Measurements from ENCODE around the gene PLCB2. TPM values are rescaled to one million over a fixed set of nuclear protein-coding genes. Genes with fewer than 3 reads are reported as not detected.

The PLCB2 gene
- polyA plus RNA-seq, 1 donor (not counting 4 experiments of a cell fraction or from before 2014, with no cell fraction given), result 0.73 TPM

DNA sequence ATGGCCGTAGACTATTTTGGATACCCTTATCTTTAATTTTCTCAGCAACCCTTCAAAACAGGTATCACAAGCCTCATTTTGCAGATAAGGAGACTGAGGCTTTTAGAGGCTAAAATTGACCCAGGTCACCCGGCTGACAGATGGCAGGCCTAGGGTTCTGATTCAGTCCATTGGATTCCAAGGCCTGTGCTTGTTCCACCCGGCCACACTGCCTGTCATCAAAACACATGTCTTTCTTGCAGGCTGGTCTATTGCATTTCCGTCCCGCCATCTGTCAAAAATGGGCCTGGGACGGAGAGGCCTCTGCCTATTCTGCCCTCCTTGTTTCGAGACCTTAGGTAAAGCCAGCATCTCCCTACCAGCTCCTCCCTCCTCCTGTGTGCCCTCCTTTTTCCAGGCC, 23.9 kb upstream of the PLCB2 start:
- no peak for FAIRE-seq
- no peak overlapping the region for H3K4me3 ChIP-seq (ENCODE audit: control insufficient read depth in 2 of 3, extremely low read depth in 1 of 3, insufficient read depth in 2 of 3, low read depth in 1 of 3, low read length in 3 of 3)
- dilution Hi-C loops (cut with MboI; ENCODE audit: extremely low pct_ligation_motif_present, low sequenced_read_pairs), result no loop called here

DNA sequence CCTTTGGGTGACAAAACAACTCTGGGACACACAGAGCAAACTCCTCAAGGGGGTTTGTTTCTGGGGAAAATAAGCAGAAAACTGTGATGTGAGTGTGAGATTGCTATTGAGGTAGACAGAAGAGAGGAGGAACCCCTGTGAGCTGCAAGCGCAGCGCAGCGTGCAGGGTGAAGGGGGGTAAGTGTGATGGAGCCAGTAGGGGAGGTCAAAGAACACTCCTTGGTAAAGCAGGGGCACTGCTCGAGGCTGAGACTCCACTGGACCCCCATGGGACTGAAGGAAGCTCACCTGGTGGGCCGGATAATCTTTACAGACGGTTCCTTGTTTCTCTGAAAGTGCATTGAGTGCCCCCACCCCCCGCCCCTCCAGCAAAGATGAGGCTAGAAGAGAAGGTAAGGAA, 23.3 kb upstream of the PLCB2 start:
- H2AFZ ChIP-seq (ENCODE audit: control insufficient read depth, low read length), result no peak overlapping the region
- no peak for TF ChIP-seq EZH2 (IDR thresholded peaks at IDR 0.05; ENCODE audit: low read length)
- TF ChIP-seq, protein P1, sequence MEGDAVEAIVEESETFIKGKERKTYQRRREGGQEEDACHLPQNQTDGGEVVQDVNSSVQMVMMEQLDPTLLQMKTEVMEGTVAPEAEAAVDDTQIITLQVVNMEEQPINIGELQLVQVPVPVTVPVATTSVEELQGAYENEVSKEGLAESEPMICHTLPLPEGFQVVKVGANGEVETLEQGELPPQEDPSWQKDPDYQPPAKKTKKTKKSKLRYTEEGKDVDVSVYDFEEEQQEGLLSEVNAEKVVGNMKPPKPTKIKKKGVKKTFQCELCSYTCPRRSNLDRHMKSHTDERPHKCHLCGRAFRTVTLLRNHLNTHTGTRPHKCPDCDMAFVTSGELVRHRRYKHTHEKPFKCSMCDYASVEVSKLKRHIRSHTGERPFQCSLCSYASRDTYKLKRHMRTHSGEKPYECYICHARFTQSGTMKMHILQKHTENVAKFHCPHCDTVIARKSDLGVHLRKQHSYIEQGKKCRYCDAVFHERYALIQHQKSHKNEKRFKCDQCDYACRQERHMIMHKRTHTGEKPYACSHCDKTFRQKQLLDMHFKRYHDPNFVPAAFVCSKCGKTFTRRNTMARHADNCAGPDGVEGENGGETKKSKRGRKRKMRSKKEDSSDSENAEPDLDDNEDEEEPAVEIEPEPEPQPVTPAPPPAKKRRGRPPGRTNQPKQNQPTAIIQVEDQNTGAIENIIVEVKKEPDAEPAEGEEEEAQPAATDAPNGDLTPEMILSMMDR (optimal IDR thresholded peaks at IDR 0.05 in 1 of 3, IDR thresholded peaks at IDR 0.05 in 1 of 3, conservative IDR thresholded peaks at IDR 0.05 in 1 of 3; ENCODE audit: extremely low read depth in 1 of 3, insufficient read depth in 2 of 3, low read length in 3 of 3), result no peak
- H3K9ac ChIP-seq (ENCODE audit: control insufficient read depth, extremely low read depth, insufficient read depth, low read length), result no peak overlapping the region
- H3K4me3 ChIP-seq (ENCODE audit: control insufficient read depth in 2 of 3, extremely low read depth in 1 of 3, insufficient read depth in 2 of 3, low read depth in 1 of 3, low read length in 3 of 3), result no peak overlapping the region
- DNase-seq (ENCODE audit: low read depth, low spot score), result no peak
- H3K27me3 ChIP-seq (ENCODE audit: control insufficient read depth, extremely low read depth, insufficient read depth, low read length), result no peaks in the 10 kb centered on the region
- H3K27ac ChIP-seq (ENCODE audit: control insufficient read depth, insufficient read depth, low read length), result no peak overlapping the region
- H4K20me1 ChIP-seq (ENCODE audit: control insufficient read depth, extremely low read depth, insufficient read depth, low read length), result no peaks in the 10 kb centered on the region
- H3K9me3 ChIP-seq (ENCODE audit: control insufficient read depth, low read depth, low read length), result no peaks in the 10 kb centered on the region
- H3K9me1 ChIP-seq (ENCODE audit: control insufficient read depth, extremely low read depth, insufficient read depth, low read length), result peaks cover 4% of the 10 kb centered on the region
- peaks cover 19 to 21% of the 10 kb centered on the region in 2 experiments for H3K36me3 ChIP-seq (ENCODE audit: control insufficient read depth in 2 of 2, extremely low read depth in 1 of 2, insufficient read depth in 2 of 2, low read length in 2 of 2)
- dilution Hi-C loops (cut with MboI; ENCODE audit: extremely low pct_ligation_motif_present, low sequenced_read_pairs), result no loop called here
- FAIRE-seq, result no peak
- no peak overlapping the region for H3K4me2 ChIP-seq (ENCODE audit: control insufficient read depth, extremely low read depth, insufficient read depth, low read depth, low read length)
- peaks cover 43% of the 10 kb centered on the region for H3K4me1 ChIP-seq (ENCODE audit: control insufficient read depth, extremely low read depth, insufficient read depth, low read length)
- H3K79me2 ChIP-seq (ENCODE audit: control insufficient read depth, insufficient read depth, low read length), result peaks cover 5% of the 10 kb centered on the region

More for the DNA sequence above, 23.9 kb upstream of the PLCB2 start:
- no peak for TF ChIP-seq EZH2 (IDR thresholded peaks at IDR 0.05; ENCODE audit: low read length)
- Histone ChIP-seq H3K4me1 (ENCODE audit: control insufficient read depth, extremely low read depth, insufficient read depth, low read length) (peaks cover 48% of the 10 kb centered on the region), H3K27ac (ENCODE audit: control insufficient read depth, insufficient read depth, low read length) (no peak overlapping the region), H3K36me3 (ENCODE audit: control insufficient read depth in 2 of 2, extremely low read depth in 1 of 2, insufficient read depth in 2 of 2, low read length in 2 of 2) (peaks cover 21 to 26% of the 10 kb centered on the region in 2 experiments), H2AFZ (ENCODE audit: control insufficient read depth, low read length) (no peak overlapping the region), H3K9me1 (ENCODE audit: control insufficient read depth, extremely low read depth, insufficient read depth, low read length) (peaks cover 4% of the 10 kb centered on the region), H3K27me3 (ENCODE audit: control insufficient read depth, extremely low read depth, insufficient read depth, low read length) (no peaks in the 10 kb centered on the region), H3K79me2 (ENCODE audit: control insufficient read depth, insufficient read depth, low read length) (peaks cover 6% of the 10 kb centered on the region), H3K9ac (ENCODE audit: control insufficient read depth, extremely low read depth, insufficient read depth, low read length) (no peak overlapping the region), H4K20me1 (ENCODE audit: control insufficient read depth, extremely low read depth, insufficient read depth, low read length) (no peaks in the 10 kb centered on the region), H3K4me2 (ENCODE audit: control insufficient read depth, extremely low read depth, insufficient read depth, low read depth, low read length) (no peak overlapping the region), H3K9me3 (ENCODE audit: control insufficient read depth, low read depth, low read length) (no peaks in the 10 kb centered on the region)
- DNase-seq (ENCODE audit: low read depth, low spot score), result no peak

DNA sequence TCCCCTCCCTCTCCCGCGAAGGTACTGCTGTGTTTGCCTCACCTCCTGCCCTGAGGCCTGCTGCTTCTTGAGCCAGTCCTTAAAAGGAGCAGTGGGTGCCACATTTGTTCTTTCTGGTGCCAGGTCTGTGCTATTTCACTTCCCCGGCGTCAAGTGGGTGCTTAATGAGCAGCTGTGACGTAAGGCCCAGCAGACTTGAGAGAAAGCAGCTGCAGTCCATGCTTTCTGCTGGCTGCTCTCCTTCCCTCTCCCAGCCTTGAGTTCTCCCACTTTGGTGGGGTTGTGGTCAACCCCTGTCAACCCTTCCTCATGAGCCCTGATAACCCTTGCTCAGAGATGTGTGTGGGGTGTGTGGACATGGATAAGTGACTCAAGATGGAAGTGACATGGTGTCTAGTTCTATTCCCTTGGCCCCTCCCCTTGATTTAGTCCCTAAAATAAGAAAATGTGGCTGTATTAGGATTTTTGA, 22.7 kb upstream of the PLCB2 start:
- H3K9me3 ChIP-seq (ENCODE audit: control insufficient read depth, low read depth, low read length), result no peaks in the 10 kb centered on the region
- H3K27me3 ChIP-seq (ENCODE audit: control insufficient read depth, extremely low read depth, insufficient read depth, low read length), result no peaks in the 10 kb centered on the region
- H3K4me1 ChIP-seq (ENCODE audit: control insufficient read depth, extremely low read depth, insufficient read depth, low read length), result peaks cover 42% of the 10 kb centered on the region
- FAIRE-seq (no peak), DNase-seq (ENCODE audit: low read depth, low spot score) (no peak)
- no peak overlapping the region for H3K27ac ChIP-seq (ENCODE audit: control insufficient read depth, insufficient read depth, low read length)
- dilution Hi-C loops (cut with MboI; ENCODE audit: extremely low pct_ligation_motif_present, low sequenced_read_pairs), result no loop called here
- H3K36me3 ChIP-seq (ENCODE audit: control insufficient read depth in 2 of 2, extremely low read depth in 1 of 2, insufficient read depth in 2 of 2, low read length in 2 of 2), result peaks cover 15 to 16% of the 10 kb centered on the region in 2 experiments
- H3K4me3 ChIP-seq (ENCODE audit: control insufficient read depth in 2 of 3, extremely low read depth in 1 of 3, insufficient read depth in 2 of 3, low read depth in 1 of 3, low read length in 3 of 3), result no peak overlapping the region
- H3K79me2 ChIP-seq (ENCODE audit: control insufficient read depth, insufficient read depth, low read length), result peaks cover 11% of the 10 kb centered on the region
- no peaks in the 10 kb centered on the region for H4K20me1 ChIP-seq (ENCODE audit: control insufficient read depth, extremely low read depth, insufficient read depth, low read length)
- TF ChIP-seq, protein P1 (optimal IDR thresholded peaks at IDR 0.05 in 1 of 3, IDR thresholded peaks at IDR 0.05 in 1 of 3, conservative IDR thresholded peaks at IDR 0.05 in 1 of 3; ENCODE audit: extremely low read depth in 1 of 3, insufficient read depth in 2 of 3, low read length in 3 of 3), result no peak
- TF ChIP-seq EZH2 (IDR thresholded peaks at IDR 0.05; ENCODE audit: low read length), result no peak
- no peak overlapping the region for H2AFZ ChIP-seq (ENCODE audit: control insufficient read depth, low read length)
- H3K9me1 ChIP-seq (ENCODE audit: control insufficient read depth, extremely low read depth, insufficient read depth, low read length), result peaks cover 4% of the 10 kb centered on the region
- no peak overlapping the region for H3K9ac ChIP-seq (ENCODE audit: control insufficient read depth, extremely low read depth, insufficient read depth, low read length)
- no peak overlapping the region for H3K4me2 ChIP-seq (ENCODE audit: control insufficient read depth, extremely low read depth, insufficient read depth, low read depth, low read length)

Measured in keratinocyte (primary cell).